Stimulated activated CD8-positive, alpha-beta memory T cell treated with anti-CD3 and anti-CD28 coated beads, Interleukin-15, amount 100 ng/mL, for 4 hours (primary cell): ENCODE data around the gene NRIP1.
"Not testable (repeated sequence)": the region's sequence is repeated elsewhere in the genome, so short reads cannot be mapped to it uniquely, and the experiment has no call there.

Experiments
- DNase-seq, 2 donors: peaks; one replicate each; pipeline ENCODE4 v3.0.0-alpha.2; 2020; ENCODE audit warnings: low read depth in 2 of 2

The NRIP1 gene

GRCh38 chr21:14975136-14975919 lies 89.5 kb downstream of the NRIP1 start:
- no peak for DNase-seq

GRCh38 chr21:14972678-14973077 lies 92.1 kb downstream of the NRIP1 start:
- no peak for DNase-seq

- DNase-seq: no peak
Observed at GRCh38 chr21:14968821-14969220, 96.0 kb downstream of the NRIP1 start.

GRCh38 chr21:14968029-14968428 lies 96.8 kb downstream of the NRIP1 start:
- no peak for DNase-seq

- DNase-seq: no peak
Observed at GRCh38 chr21:14964621-14965020, 100.2 kb downstream of the NRIP1 start.

GRCh38 chr21:14962217-14962616 lies 102.6 kb downstream of the NRIP1 start:
- DNase-seq: no peak

- DNase-seq: no peak
Observed at GRCh38 chr21:14961502-14961901, 103.3 kb downstream of the NRIP1 start.

GRCh38 chr21:14959343-14959742 lies 105.5 kb downstream of the NRIP1 start:
- DNase-seq: no peak

- DNase-seq: no peak
Observed at GRCh38 chr21:14957836-14958235, 107.0 kb downstream of the NRIP1 start.

- DNase-seq: no peak
Observed at GRCh38 chr21:14956807-14957206, 108.0 kb downstream of the NRIP1 start.

GRCh38 chr21:14955936-14956520 lies 108.8 kb downstream of the NRIP1 start:
- no peak for DNase-seq

GRCh38 chr21:14952916-14953315 lies 111.9 kb downstream of the NRIP1 start:
- DNase-seq: no peak

- DNase-seq: no peak
Observed at GRCh38 chr21:14949603-14950002, 115.2 kb downstream of the NRIP1 start.

GRCh38 chr21:14947613-14948160 lies 117.1 kb downstream of the NRIP1 start:
- DNase-seq: no peak

GRCh38 chr21:14945176-14945575 lies 119.6 kb downstream of the NRIP1 start:
- DNase-seq: no peak

GRCh38 chr21:14943616-14944015 lies 121.2 kb downstream of the NRIP1 start:
- DNase-seq: no peak

- no peak for DNase-seq
Observed at GRCh38 chr21:14942801-14943490, 121.9 kb downstream of the NRIP1 start.

GRCh38 chr21:14927324-14927723 lies 137.5 kb downstream of the NRIP1 start:
- DNase-seq: not testable (repeated sequence)

- DNase-seq: no peak
Observed at GRCh38 chr21:14926186-14926585, 138.6 kb downstream of the NRIP1 start.

GRCh38 chr21:14923468-14923867 lies 141.3 kb downstream of the NRIP1 start:
- DNase-seq: no peak

- DNase-seq: no peak
Observed at GRCh38 chr21:14922980-14923379, 141.8 kb downstream of the NRIP1 start.

- DNase-seq: no peak
Observed at GRCh38 chr21:14918527-14918926, 146.3 kb downstream of the NRIP1 start.

GRCh38 chr21:14917762-14918161 lies 147.0 kb downstream of the NRIP1 start:
- DNase-seq: no peak
